Suppressor macrophage treated with lipopolysaccharide for 4 hours (primary cell): ENCODE results near the gene TLR1.
"Not testable (repeated sequence)": the region's sequence is repeated elsewhere in the genome, so short reads cannot be mapped to it uniquely, and the experiment has no call there.

ENCODE experiments used
- DNase-seq: peaks from one replicate; pipeline ENCODE4 v3.0.0-alpha.2; 2020

Gene TLR1

GRCh38 chr4:38804654-38805295 is at the start of gene TLR1:
TLR1 (minus strand) TSS chr4:38804791; CDS start chr4:38798831, 5,960 bp downstream.
- peak; percentile 87 for DNase-seq

- DNase-seq = no peak
Observed at GRCh38 chr4:38846015-38846414, 41.4 kb upstream of the TLR1 start.

GRCh38 chr4:38842994-38843393 is 38.4 kb upstream of the TLR1 start:
- no peak for DNase-seq

- peak; percentile 39 for DNase-seq
Observed at GRCh38 chr4:38837849-38838248, 33.3 kb upstream of the TLR1 start.

- no peak for DNase-seq
Observed at GRCh38 chr4:38837334-38837733, 32.7 kb upstream of the TLR1 start.

- no peak for DNase-seq
Observed at GRCh38 chr4:38834570-38834969, 30.0 kb upstream of the TLR1 start.

GRCh38 chr4:38832624-38833528 is 28.3 kb upstream of the TLR1 start:
- DNase-seq = no peak

- DNase-seq = peak; percentile 38
Observed at GRCh38 chr4:38832206-38832605, 27.6 kb upstream of the TLR1 start.

GRCh38 chr4:38831653-38832052 is 27.1 kb upstream of the TLR1 start:
- DNase-seq = no peak

GRCh38 chr4:38829237-38829636 is 24.6 kb upstream of the TLR1 start:
- DNase-seq = no peak

- DNase-seq = no peak
Observed at GRCh38 chr4:38823766-38824165, 19.2 kb upstream of the TLR1 start.

- no peak for DNase-seq
Observed at GRCh38 chr4:38822748-38823303, 18.2 kb upstream of the TLR1 start.

- DNase-seq = no peak
Observed at GRCh38 chr4:38821739-38822138, 17.1 kb upstream of the TLR1 start.

- peak; percentile 46 for DNase-seq
Observed at GRCh38 chr4:38820329-38821061, 15.9 kb upstream of the TLR1 start.

GRCh38 chr4:38819569-38819968 is 15.0 kb upstream of the TLR1 start:
- DNase-seq = peak; percentile 69

GRCh38 chr4:38818441-38818976 is 13.9 kb upstream of the TLR1 start:
- peak; percentile 70 for DNase-seq

GRCh38 chr4:38815885-38816782 is 11.5 kb upstream of the TLR1 start:
- peak; percentile 92 for DNase-seq

GRCh38 chr4:38814386-38814785 is 9.8 kb upstream of the TLR1 start:
- DNase-seq = no peak

GRCh38 chr4:38811297-38811696 is 6.7 kb upstream of the TLR1 start:
- no peak for DNase-seq

GRCh38 chr4:38807462-38807861 is 2.9 kb upstream of the TLR1 start:
- DNase-seq = not testable (repeated sequence)

- DNase-seq = not testable (repeated sequence)
Observed at GRCh38 chr4:38806251-38806650, 1.7 kb upstream of the TLR1 start.
